ENCODE measurements around the gene CMTM2.

GRCh38 chr16:66617728-66618127 lies 38.5 kb downstream of the CMTM2 start:
- TF ChIP-seq CTCF (conservative IDR thresholded peaks at IDR 0.05; ENCODE audit: low read length) (no peak), EZH2phosphoT487 (IDR thresholded peaks at IDR 0.05; ENCODE audit: borderline replicate concordance, low read depth, low read length) (no peak)
